Forelimb muscle (tissue), 1 donor: Measurements from ENCODE around the gene CLIP4. TPM values are rescaled to one million over a fixed set of nuclear protein-coding genes. Genes with fewer than 3 reads are reported as not detected.

ENCODE experiments used
- DNase-seq: peaks from one replicate; pipeline ENCODE4 v3.0.0-alpha.2; 2013; ENCODE audit warnings: low read depth
- polyA plus RNA-seq: library from polyadenylated mRNA; unstranded; fragments of 120-200 nt; gene quantifications from one replicate; pipeline ENCODE4 v1.2.1, GENCODE V29; 2013; ENCODE audit not compliant: insufficient read length

CLIP4 gene
- polyA plus RNA-seq, 1 donor = 19.2 TPM

DNA sequence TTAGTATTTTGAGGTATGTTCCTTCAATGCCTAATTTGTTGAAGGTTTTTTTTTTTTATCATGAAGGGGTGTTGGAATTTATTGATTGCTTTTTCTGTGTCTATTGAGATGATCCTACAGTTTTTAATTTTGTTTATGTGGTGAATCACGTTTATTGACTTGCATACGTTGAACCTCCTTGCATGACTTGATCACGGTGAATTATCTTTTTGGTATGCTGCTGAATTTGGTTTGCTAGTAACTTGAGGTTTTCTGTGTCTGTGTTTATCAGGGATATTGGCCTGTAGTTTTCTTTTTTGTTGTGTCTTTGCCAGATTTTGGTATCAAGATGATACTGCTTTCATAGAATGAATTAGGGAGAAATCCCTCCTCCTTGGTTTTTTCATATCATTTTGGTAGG lies 23.9 kb downstream of the CLIP4 start:
- DNase-seq = no peak

DNA sequence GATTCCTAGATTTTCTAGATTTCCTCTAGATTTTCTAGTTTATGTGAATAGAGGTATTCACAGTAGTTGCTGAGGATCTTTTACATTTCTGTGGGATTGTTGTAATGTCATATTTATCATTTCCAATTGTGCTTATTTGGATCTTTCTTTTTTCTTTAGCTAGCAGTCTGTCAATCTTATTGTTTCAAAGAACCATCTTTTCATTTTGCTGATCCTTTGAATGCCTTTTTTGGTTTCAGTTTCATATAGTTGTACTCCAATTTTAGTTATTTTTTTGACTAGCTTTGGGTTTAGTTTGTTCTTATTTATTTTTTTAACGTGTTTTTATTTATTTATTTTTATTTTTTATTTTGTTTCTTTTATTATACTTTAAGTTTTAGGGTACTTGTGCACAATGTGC lies 24.5 kb downstream of the CLIP4 start:
- DNase-seq = no peak

DNA sequence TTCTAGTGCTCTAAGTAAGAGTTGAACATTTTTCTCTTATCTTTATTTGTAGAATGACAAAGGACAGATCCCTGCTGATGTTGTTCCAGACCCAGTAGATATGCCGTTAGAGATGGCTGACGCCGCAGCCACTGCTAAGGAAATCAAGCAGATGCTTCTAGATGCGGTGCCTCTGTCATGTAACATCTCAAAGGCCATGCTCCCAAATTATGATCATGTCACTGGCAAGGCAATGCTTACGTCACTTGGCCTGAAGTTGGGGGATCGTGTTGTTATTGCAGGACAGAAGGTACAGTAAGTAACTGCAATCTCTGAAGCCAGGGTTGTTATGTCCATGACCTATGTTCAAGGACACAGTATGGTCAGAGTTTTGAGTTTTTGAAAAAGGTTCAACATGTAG lies 28.4 kb downstream of the CLIP4 start:
- DNase-seq = no peak

DNA sequence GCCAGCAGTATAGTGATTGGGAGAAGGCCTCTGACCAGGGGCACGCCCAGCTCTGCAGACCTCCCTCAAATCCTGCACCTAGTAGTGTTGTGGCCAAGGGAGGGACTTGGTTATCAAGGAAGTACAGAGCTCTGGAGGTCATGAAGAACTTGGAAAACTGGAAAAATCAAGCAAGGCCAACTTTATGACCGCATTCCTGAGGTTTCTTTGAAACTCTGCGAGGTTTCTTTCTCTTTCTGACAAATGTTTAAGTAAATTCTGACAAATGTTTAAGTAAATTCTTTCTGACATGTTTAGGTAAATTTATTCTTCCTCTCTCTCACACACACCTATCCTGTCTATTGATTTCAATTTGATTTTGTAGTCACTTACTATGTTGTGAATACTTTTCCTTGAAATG lies 31.0 kb downstream of the CLIP4 start:
- no peak for DNase-seq

DNA sequence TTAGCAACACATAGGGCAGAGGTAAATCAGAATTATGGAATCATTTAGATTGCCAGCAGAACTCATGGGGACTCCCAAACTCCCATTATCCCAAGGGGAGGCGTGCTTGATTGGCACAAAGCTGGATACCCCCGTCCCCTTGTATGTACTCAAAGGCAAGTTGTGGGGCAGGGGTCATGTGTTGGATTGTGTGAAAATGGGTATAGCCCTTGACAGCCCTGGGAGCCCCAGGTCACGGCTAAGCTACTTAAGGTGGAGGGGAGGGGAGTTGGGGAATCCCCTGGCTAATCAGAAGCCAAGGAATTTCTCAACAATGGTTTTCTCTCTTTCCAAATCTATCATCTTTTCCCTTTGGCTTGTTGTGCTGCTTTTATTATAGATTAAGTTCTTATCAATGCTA lies 32.7 kb downstream of the CLIP4 start:
- no peak for DNase-seq

DNA sequence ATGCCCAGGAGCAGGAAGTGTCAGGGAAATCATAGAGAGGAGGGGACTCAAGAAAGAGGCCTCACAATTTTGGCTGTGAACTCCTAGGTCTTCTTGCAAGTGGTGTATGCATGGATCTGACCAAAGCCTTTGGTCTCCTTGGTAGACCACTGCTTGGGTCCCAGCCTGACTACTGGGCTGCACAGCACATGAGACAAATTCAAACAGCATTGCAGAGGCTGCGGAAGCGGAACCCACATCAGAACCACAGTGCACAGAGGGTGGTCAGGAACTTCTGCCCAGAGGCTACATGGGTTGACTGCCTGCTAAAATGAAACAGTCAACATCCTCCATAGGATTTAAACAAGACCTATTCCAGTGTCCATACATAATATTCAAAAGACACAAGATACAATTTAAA lies 39.4 kb downstream of the CLIP4 start:
- DNase-seq = no peak

DNA sequence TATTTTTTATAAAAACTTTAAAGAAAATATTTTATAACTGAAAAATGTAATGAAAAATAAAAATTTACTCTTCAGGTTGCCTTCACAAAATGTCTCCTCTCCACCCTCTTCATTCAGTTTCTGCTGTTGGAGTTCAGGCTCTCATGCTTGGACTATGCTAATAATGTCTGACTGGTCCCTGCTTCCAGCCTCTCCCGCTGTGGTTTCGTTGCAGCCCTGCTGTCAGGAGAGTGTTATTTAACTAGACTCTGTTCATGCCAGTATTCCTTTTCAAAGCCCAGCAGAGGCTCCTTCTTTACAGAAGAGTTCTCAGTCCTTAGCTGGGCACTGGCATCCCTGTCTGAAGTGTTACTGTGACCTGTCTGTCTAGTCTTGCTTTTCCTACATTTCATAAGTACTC lies 40.4 kb downstream of the CLIP4 start:
- no peak for DNase-seq

DNA sequence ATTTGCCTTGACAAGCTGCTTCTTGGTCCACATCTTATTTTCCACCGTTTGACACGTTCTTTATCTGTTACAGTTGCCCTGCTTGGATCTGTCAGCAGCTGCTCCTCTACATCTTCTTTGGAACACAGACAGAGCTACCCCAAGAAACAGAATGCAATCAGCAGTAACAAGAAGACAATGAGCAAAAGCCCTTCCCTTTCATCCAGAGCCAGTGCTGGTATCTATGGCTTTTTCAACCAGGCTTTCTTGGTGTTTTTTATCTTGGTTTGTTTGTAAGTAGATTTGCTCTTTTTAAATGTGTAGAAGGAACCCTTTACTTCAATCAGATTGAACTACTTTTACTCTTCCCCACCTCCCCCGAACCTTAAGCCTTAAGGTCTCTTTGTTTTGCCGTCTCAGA lies 41.9 kb downstream of the CLIP4 start:
- DNase-seq = no peak

DNA sequence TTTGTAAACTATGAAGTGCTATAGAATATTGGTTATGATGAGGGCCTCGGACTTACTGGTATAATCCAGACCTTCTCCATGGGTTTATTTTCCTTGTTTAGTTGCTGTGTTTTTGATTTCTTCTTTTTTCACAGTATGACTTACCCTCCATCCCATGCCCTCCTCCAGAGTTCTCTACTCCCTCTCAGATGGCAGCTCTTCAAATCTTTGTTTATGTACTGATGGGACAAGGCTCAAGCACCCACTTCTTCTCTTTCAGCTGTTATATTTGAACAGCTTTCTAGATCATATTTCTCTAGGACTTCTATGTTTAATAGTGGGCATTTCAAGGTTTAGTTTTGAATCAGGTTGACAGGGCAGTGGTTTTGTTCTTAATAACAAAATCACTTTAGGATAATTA lies 43.9 kb downstream of the CLIP4 start:
- no peak for DNase-seq

DNA sequence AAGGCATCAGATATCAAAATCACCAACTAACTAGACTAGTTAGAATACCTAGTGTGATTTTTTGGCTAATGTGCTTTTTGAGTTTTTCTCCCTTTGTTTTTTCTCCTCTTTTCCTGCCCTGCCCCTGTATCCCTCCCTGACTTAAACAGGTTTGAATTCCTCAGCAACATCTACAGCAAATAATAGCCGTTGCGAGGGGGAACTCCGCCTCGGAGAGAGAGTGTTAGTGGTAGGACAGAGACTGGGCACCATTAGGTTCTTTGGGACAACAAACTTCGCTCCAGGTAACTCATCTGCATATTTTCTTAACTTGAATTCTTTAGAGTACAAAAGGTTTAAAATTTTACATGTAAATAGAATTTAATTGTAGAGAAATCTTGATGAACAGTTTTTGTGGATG lies 45.0 kb downstream of the CLIP4 start:
- DNase-seq = no peak

DNA sequence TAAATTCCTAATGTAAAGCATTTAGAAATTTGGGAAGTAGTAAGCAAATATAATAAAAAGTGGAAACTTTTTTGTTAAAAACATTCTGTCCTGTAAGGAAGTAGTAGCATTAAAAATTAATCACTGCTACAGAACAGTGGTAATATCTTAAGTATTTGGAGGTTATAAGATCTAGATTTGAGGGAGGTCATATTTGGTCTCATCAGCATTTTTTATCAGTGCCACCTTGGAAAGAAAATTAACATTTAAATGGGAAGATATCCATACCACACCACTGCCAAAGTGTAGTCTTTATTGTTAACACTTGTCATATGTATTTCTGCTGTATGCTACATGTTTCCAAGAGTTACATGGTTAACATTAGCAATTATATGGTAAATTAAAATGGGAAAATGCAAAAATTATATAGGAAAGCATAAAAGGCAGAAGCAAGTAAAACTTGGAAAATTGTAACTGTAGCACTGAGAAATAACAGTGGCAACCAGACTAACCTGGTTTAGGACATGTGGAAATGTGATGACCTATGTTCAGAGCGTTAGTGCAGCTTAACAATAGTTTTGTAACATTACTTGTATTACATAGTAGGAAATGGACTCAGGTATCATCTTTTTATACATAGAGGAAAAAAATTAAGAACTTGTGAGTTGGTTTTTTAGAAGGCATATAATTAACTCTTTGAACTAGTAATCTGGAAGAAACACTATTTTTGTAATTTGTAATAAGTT lies 47.2 kb downstream of the CLIP4 start:
- DNase-seq = no peak

DNA sequence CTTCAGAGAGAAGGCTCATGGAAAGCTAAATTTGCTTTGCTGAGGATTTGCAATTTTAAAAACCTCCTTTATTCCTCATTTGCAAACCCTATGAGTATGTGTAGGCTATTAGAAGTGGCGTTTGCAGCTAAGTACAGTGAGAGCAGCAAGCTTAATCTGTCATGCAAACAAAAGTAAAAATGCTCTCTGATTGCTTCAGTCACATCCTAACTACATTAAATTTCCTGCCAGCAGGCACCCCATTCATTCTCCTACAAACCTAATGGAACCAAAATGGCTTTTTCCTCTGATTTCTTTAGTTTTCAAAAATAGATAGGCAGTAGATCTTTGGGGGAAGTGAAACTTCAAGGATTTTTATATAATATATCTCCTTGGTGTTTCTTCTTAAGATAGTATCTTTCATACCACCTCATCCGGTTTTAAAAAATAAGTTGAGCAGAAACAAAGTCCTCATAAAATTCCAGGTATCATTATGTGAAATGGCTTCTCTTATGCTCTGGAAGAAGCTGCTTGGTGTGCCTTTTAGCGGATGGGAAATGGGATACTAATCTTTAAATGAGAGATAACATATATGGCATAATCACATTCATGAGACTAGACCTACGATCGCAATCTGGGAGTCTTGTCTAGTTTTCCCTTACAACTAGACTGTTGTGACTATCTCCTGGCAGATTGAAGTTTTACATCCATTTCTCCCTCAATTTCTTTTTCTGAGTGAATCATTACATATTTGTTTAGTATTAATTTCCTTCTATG lies 49.1 kb downstream of the CLIP4 start:
- DNase-seq = no peak

DNA sequence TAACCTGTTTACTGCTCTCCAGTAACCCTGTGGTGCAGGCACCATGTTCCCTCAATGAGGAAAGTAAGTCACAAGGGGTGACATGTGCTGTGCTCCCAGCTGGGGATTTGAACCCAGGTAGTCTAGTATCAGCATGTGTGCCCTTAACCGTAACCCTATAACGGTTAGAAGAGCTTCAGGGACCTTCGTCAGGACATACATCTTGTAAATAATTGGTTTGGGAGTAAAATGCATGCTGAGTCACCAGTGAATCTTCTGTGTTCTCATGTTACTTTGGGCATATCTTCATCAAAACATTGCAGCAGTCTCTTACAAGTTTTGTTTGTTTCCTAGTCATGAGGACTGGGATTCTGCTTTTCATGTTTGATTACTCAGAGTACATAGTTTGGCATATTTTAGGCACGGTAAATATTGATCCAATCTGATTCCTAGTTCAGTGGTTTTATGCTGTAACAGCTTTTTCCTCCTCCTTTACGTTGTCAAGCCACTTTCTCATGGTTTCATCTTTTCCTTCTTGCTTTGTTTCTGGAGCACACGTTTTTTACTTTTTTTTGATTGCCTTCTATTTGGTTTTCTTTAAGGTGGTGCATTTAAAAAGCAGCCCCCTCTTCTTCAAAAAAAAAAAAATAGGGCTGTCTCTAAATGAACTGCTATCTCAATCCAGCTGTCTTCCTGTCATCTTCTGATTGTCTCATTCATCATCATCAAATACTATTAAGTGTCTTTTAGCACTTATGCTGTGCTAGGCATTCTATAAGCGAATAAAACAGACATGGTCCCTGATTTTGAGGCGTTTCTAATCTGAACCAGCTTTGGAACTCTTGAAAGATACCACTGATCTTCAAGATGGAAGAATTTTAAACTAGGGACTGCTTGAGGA lies 50.4 kb downstream of the CLIP4 start:
- DNase-seq = no peak

DNA sequence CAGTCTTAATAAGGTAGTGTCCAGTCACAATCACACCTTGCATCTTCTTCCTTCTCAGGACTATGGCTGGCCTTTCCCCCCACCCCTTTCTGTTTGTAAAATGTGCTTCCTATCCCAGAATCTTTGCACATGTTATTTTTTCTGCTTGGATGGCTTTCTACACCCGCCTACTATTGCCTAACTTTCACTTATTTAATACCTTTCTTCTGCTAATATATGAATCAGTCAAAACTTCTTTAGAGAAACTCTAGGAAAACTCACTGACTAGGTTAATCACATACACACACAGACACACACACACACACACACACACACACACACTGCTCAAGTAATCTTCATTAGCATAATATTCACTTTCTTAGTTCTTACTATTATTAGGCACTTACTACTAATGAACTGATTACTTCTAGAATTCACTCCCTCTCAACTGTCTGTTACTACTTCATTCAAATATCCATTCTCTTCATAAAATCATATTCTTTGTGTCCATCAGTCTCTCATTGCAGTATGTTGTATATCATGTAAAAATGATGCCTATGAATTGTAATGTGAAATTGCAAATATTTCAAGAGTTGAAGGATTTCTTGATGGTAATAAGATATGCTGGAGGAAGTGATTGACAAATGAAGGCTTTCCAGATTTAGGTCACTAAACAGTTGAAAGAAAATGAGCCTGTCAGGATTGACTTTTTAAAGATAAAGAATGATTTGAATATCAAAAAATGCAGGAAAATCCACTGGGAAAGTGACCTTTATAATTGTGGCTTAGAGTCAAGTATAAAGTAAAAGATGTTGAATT lies 51.2 kb downstream of the CLIP4 start:
- DNase-seq = no peak

DNA sequence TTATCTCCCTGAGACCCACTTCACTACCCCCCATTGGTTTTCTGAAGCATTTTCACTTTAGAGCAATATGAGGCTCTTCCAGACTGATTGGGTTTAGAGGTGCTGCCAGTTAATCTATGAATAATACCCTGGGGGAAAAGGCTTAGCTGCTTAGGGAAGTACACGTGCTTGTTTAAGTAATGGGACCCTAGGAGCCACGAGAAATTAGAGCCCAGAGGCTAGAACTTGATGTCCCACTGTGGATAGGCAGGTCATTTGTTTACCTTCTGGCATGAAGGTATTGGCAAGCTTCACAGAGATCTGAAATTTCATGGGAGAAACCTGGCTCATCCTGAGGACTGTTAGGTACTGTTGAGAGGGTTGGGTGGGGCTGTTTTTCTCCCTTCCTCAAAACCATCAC lies 59.7 kb downstream of the CLIP4 start:
- DNase-seq = no peak

DNA sequence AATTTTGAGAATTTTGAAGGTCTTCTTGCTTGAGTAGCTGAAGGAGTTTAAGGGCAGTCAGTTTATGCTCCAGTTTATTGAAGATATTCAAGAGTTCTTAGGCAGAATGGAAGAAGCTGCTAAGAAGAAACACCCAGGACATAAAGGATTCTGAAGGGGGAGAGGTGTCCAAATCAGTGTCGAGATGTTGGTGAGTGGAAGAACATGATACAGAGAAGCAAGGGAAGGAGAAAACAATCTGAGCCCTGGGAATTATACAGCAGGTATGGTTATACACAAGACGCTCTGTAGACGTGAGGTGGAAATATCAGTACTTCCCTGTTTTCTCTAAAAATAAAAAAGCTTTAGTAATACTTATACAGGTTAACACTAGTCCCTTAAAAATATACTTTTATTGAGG lies 60.1 kb downstream of the CLIP4 start:
- DNase-seq = no peak

DNA sequence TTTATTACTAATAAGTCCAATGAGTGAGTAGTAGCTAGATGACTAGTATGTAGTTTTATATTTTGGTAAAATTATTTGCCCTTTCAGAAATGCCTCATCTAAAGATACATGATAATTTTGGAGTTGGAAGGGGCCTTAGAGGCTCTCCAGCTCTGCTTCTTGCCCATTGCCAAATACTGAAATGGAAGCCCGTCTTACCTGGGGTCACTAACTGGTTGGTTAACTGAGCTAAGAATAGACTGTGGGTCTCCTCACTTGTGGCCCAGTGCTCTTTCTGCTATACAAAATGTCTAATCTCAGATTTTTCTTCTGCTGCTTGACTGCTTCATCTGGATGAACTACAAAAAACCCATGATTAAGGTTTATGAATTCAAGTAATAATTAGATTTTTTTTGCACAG lies 67.1 kb downstream of the CLIP4 start:
- no peak for DNase-seq

DNA sequence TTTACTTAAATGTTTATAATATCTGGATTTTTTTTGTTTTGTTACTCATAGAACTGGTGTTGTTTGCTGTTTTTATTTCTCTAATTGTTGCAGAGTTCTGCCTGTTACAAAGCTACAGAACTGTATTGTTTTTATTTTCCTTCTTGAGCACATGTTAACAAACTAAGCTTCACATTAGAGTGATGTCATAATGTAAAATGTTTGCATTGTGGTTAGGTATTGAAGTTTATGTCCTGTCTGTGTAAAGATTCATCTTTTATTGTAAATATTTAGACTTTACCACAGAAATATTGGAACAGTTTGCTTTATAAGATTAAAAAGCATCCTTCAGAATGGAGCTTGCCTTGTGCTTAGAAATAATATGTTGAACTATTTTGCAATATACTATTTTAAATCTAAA lies 67.7 kb downstream of the CLIP4 start:
- DNase-seq = no peak

DNA sequence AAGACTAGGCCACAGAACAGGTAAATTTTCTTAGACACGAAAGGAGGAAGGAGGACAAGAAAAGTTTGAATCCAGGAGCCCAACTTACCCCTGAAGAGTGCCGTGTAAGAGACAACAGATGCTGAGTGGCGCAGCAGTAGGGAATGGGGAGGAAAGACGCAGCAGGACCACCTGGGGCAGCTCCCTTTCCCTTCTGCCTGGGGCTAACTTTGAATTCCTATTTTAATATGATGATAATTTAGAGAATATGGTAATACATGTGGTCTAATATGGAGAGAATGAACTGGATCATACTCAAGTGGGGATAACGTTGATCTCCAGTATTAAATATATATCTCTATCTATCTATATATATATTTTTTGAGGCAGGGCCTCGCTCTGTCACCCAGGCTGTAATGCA lies 69.3 kb downstream of the CLIP4 start:
- no peak for DNase-seq

DNA sequence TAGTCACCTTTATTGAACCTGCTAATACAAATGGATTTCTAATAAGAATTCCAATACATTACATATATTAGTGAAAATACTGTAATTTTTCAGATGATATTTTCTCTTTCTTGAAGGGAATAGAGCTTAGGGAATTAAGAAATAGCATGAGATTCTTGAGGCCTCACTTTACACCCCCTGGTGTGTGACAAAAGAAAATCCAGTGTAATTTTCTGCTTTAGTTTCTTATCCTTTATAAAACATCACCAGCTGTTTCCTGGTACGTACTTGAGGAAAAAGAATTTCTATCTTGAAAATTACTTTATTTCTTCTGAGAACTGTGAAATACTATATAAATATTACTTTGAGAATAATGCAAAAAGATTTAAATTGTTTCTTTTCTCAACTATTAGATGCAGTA lies 71.6 kb downstream of the CLIP4 start:
- no peak for DNase-seq

DNA sequence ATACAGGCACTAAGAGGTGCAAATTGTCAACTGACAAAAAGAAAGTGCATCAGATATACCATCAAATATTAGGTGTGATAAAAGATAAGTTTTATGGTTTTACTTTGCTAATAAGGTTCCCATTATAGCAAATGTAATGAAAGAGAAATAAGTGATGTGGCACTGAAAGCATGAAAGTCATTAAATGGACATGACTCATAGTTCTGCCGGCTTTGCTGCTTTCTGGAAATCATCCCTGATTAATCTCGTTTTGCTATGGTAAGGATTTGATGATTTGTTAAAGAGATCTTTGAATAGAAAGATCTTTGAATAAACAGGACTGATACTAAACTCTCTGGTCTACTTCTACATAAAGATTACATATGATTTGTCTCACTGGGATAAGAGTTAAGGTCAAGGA lies 72.7 kb downstream of the CLIP4 start:
- no peak for DNase-seq

DNA sequence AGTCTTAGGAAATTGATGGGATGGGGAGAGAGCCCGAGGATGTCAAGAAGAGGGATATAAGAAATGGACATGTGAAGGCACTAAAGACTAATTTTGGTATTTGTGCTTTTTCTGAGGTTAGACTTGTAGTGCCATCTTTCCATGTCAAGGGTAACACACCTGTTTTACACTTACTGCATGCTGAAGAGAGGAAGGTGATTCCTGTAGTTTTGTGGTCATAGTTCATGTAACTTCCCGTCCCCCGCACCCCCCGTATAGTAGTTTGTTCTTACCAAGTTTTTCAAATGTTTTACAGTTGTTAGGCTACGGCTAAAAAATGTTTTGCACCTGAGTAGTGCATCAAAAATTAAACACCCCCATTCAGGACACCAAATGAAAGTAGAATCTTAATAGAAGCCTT lies 73.8 kb downstream of the CLIP4 start:
- no peak for DNase-seq
